GM19193 (cell line): ENCODE results near the gene RIC3.

ENCODE experiments used
- POLR2A ChIP-seq: IDR thresholded peaks from 4 replicates; pipeline ENCODE4 v1.6.1; 2011; ENCODE audit not compliant: insufficient read depth, insufficient read length; ENCODE audit errors: extremely low read depth

Gene RIC3

GRCh38 chr11:8079111-8079675 is 89.6 kb downstream of the RIC3 start:
- TF ChIP-seq POLR2A = no peak

GRCh38 chr11:8075119-8075726 is 93.6 kb downstream of the RIC3 start:
- no peak for TF ChIP-seq POLR2A

GRCh38 chr11:8071616-8072581 is 96.9 kb downstream of the RIC3 start:
- TF ChIP-seq POLR2A = no peak

- TF ChIP-seq POLR2A = no peak
Observed at GRCh38 chr11:8070417-8071115, 98.3 kb downstream of the RIC3 start.

- no peak for TF ChIP-seq POLR2A
Observed at GRCh38 chr11:8069771-8070170, 99.1 kb downstream of the RIC3 start.

GRCh38 chr11:8068605-8069221 is 100.1 kb downstream of the RIC3 start:
- no peak for TF ChIP-seq POLR2A

GRCh38 chr11:8067929-8068575 is 100.8 kb downstream of the RIC3 start:
- TF ChIP-seq POLR2A = no peak

- no peak for TF ChIP-seq POLR2A
Observed at GRCh38 chr11:8067567-8067928, 101.3 kb downstream of the RIC3 start.

- TF ChIP-seq POLR2A = no peak
Observed at GRCh38 chr11:8066911-8067455, 101.8 kb downstream of the RIC3 start.

- no peak for TF ChIP-seq POLR2A
Observed at GRCh38 chr11:8066036-8066910, 102.6 kb downstream of the RIC3 start.

- TF ChIP-seq POLR2A = no peak
Observed at GRCh38 chr11:8065031-8065430, 103.8 kb downstream of the RIC3 start.

- no peak for TF ChIP-seq POLR2A
Observed at GRCh38 chr11:8063324-8063723, 105.5 kb downstream of the RIC3 start.

GRCh38 chr11:8062781-8063257 is 106.0 kb downstream of the RIC3 start:
- TF ChIP-seq POLR2A = no peak
